ENCODE measurements around the gene GXYLT1. TPM values are rescaled to one million over a fixed set of nuclear protein-coding genes. Genes with fewer than 3 reads are reported as not detected.

The GXYLT1 gene
- total and polyA plus RNA-seq, 2 experiments from 2014 or later: 9.0 to 28.8 TPM

GRCh38 chr12:42090899-42091298 is 53.8 kb downstream of the GXYLT1 start:
- TF ChIP-seq CTCF (IDR thresholded peaks at IDR 0.05; ENCODE audit: poor library complexity): no peak
- no peak for TF ChIP-seq EZH2phosphoT487 (IDR thresholded peaks at IDR 0.05; ENCODE audit: low read depth, severe bottlenecking, unreplicated experiment)
- no peak for TF ChIP-seq EZH2 (IDR thresholded peaks at IDR 0.05; ENCODE audit: borderline replicate concordance)
- DNase-seq (ENCODE audit: low spot score): no peak
- no peak overlapping the region for H2AFZ ChIP-seq
- H3K9me2 ChIP-seq (replicated peaks; ENCODE audit: insufficient read depth): no peaks in the 10 kb centered on the region
- no peaks in the 10 kb centered on the region for H3K27me3 ChIP-seq
- H3K9me3 ChIP-seq (ENCODE audit: low read depth): no peaks in the 10 kb centered on the region
- no peaks in the 10 kb centered on the region for H3K36me3 ChIP-seq (replicated peaks; ENCODE audit: insufficient read depth, low read depth)
- no peaks in the 10 kb centered on the region for H4K20me1 ChIP-seq (ENCODE audit: insufficient read depth, poor library complexity, severe bottlenecking)
- H3K4me3 ChIP-seq: no peak overlapping the region
- H3K27ac ChIP-seq: no peak overlapping the region
- no peaks in the 10 kb centered on the region for H3K79me2 ChIP-seq
- H3K4me1 ChIP-seq (ENCODE audit: insufficient read depth): no peaks in the 10 kb centered on the region
- H3K4me2 ChIP-seq: no peak overlapping the region

- no peaks in the 10 kb centered on the region for H3K79me2 ChIP-seq
- H4K20me1 ChIP-seq (ENCODE audit: insufficient read depth, poor library complexity, severe bottlenecking): no peaks in the 10 kb centered on the region
- no peak overlapping the region for H3K4me2 ChIP-seq
- no peak for TF ChIP-seq CTCF (IDR thresholded peaks at IDR 0.05; ENCODE audit: poor library complexity)
- TF ChIP-seq EZH2phosphoT487 (IDR thresholded peaks at IDR 0.05; ENCODE audit: low read depth, severe bottlenecking, unreplicated experiment): no peak
- no peak for TF ChIP-seq EZH2 (IDR thresholded peaks at IDR 0.05; ENCODE audit: borderline replicate concordance)
- no peak overlapping the region for H3K4me3 ChIP-seq
- H3K27me3 ChIP-seq: no peaks in the 10 kb centered on the region
- H3K9me2 ChIP-seq (replicated peaks; ENCODE audit: insufficient read depth): no peaks in the 10 kb centered on the region
- no peak overlapping the region for H3K27ac ChIP-seq
- H3K4me1 ChIP-seq (ENCODE audit: insufficient read depth): no peaks in the 10 kb centered on the region
- no peaks in the 10 kb centered on the region for H3K36me3 ChIP-seq (replicated peaks; ENCODE audit: insufficient read depth, low read depth)
- peak; percentile 22 for DNase-seq (ENCODE audit: low spot score)
- 54% methylated on average over 2 of the region's 2 CpGs for WGBS (ENCODE audit: low lambda C conversion rate, missing lambda C conversion rate)
- no peak overlapping the region for H2AFZ ChIP-seq
- H3K9me3 ChIP-seq (ENCODE audit: low read depth): no peaks in the 10 kb centered on the region
These were observed 58.6 kb downstream of the GXYLT1 start for GRCh38 chr12:42086031-42086430.

GRCh38 chr12:42085594-42085993 is 59.1 kb downstream of the GXYLT1 start:
- no peak overlapping the region for H3K4me3 ChIP-seq
- no peaks in the 10 kb centered on the region for H3K27me3 ChIP-seq
- H3K4me2 ChIP-seq: no peak overlapping the region
- H3K9me2 ChIP-seq (replicated peaks; ENCODE audit: insufficient read depth): no peaks in the 10 kb centered on the region
- no peaks in the 10 kb centered on the region for H3K36me3 ChIP-seq (replicated peaks; ENCODE audit: insufficient read depth, low read depth)
- DNase-seq (ENCODE audit: low spot score): no peak
- WGBS (ENCODE audit: low lambda C conversion rate, missing lambda C conversion rate): 76% methylated on average over 3 of the region's 3 CpGs
- no peak overlapping the region for H2AFZ ChIP-seq
- no peak for TF ChIP-seq CTCF (IDR thresholded peaks at IDR 0.05; ENCODE audit: poor library complexity)
- no peak for TF ChIP-seq EZH2phosphoT487 (IDR thresholded peaks at IDR 0.05; ENCODE audit: low read depth, severe bottlenecking, unreplicated experiment)
- no peak for TF ChIP-seq EZH2 (IDR thresholded peaks at IDR 0.05; ENCODE audit: borderline replicate concordance)
- H3K79me2 ChIP-seq: no peaks in the 10 kb centered on the region
- H3K4me1 ChIP-seq (ENCODE audit: insufficient read depth): no peaks in the 10 kb centered on the region
- H4K20me1 ChIP-seq (ENCODE audit: insufficient read depth, poor library complexity, severe bottlenecking): no peaks in the 10 kb centered on the region
- H3K27ac ChIP-seq: no peak overlapping the region
- H3K9me3 ChIP-seq (ENCODE audit: low read depth): no peaks in the 10 kb centered on the region

GRCh38 chr12:42084522-42084921 is 60.2 kb downstream of the GXYLT1 start:
- H3K27me3 ChIP-seq: no peaks in the 10 kb centered on the region
- no peaks in the 10 kb centered on the region for H3K79me2 ChIP-seq
- TF ChIP-seq EZH2 (IDR thresholded peaks at IDR 0.05; ENCODE audit: borderline replicate concordance): no peak
- no peak for TF ChIP-seq EZH2phosphoT487 (IDR thresholded peaks at IDR 0.05; ENCODE audit: low read depth, severe bottlenecking, unreplicated experiment)
- TF ChIP-seq CTCF (IDR thresholded peaks at IDR 0.05; ENCODE audit: poor library complexity): no peak
- H2AFZ ChIP-seq: no peak overlapping the region
- H3K36me3 ChIP-seq (replicated peaks; ENCODE audit: insufficient read depth, low read depth): no peaks in the 10 kb centered on the region
- no peak overlapping the region for H3K27ac ChIP-seq
- no peaks in the 10 kb centered on the region for H3K4me1 ChIP-seq (ENCODE audit: insufficient read depth)
- no peaks in the 10 kb centered on the region for H3K9me3 ChIP-seq (ENCODE audit: low read depth)
- H3K4me2 ChIP-seq: no peak overlapping the region
- H4K20me1 ChIP-seq (ENCODE audit: insufficient read depth, poor library complexity, severe bottlenecking): no peaks in the 10 kb centered on the region
- H3K9me2 ChIP-seq (replicated peaks; ENCODE audit: insufficient read depth): no peaks in the 10 kb centered on the region
- no peak for DNase-seq (ENCODE audit: low spot score)
- no peak overlapping the region for H3K4me3 ChIP-seq
